ENCODE results near the gene SLC6A19.
"Not testable (repeated sequence)": the region's sequence is repeated elsewhere in the genome, so short reads cannot be mapped to it uniquely, and the experiment has no call there.

Gene SLC6A19

GRCh38 chr5:1265461-1266455 lies 64.4 kb downstream of the SLC6A19 start:
- no peak for DNase-seq (ENCODE audit: low read depth in 3 of 3)

GRCh38 chr5:1266791-1267190 lies 65.4 kb downstream of the SLC6A19 start:
- DNase-seq (ENCODE audit: low read depth in 3 of 3) = no peak

- DNase-seq (ENCODE audit: low read depth in 3 of 3) = not testable (repeated sequence)
Measured at GRCh38 chr5:1267464-1267863, 66.1 kb downstream of the SLC6A19 start.

- DNase-seq (ENCODE audit: low read depth in 3 of 3) = no peak
Measured at GRCh38 chr5:1268056-1268455, 66.7 kb downstream of the SLC6A19 start.

GRCh38 chr5:1268666-1269065 lies 67.3 kb downstream of the SLC6A19 start:
- DNase-seq (ENCODE audit: low read depth in 3 of 3) = no peak

- no peak for DNase-seq (ENCODE audit: low read depth in 3 of 3)
Measured at GRCh38 chr5:1270426-1270825, 69.0 kb downstream of the SLC6A19 start.

GRCh38 chr5:1270933-1271914 lies 69.8 kb downstream of the SLC6A19 start:
- no peak for DNase-seq (ENCODE audit: low read depth in 3 of 3)

GRCh38 chr5:1272201-1272600 lies 70.8 kb downstream of the SLC6A19 start:
- DNase-seq (ENCODE audit: low read depth in 3 of 3) = no peak

- no peak for DNase-seq (ENCODE audit: low read depth in 3 of 3)
Measured at GRCh38 chr5:1273745-1274144, 72.3 kb downstream of the SLC6A19 start.

- DNase-seq (ENCODE audit: low read depth in 3 of 3) = no peak
Measured at GRCh38 chr5:1274471-1274870, 73.1 kb downstream of the SLC6A19 start.

Measured in stimulated activated CD4-positive, alpha-beta T cell treated with anti-CD3 and anti-CD28 coated beads, TNF-alpha, amount 100 ng/mL, for 4 hours (primary cell).